Left lobe of liver (tissue), 2 donors: ENCODE results near the gene PRKCB. TPM values are rescaled to one million over a fixed set of nuclear protein-coding genes. Genes with fewer than 3 reads are reported as not detected.

Source experiments
- ATAC-seq: fragments of 200-7000 bp; cut with Tn5 transposase; one replicate; pipeline ENCODE4 v1.9.1; 2020; ENCODE audit warnings: mild to moderate bottlenecking, moderate library complexity
- DNase-seq: peaks from one replicate; pipeline ENCODE4 v3.0.0-alpha.2; 2020; ENCODE audit warnings: low spot score
- total RNA-seq: library from RNA; stranded (reverse); gene quantifications from one replicate; pipeline ENCODE4 v1.2.1, GENCODE V29; 2021
- donor health status: DM: no; HTN: no; CAD: no; lungs with moderate emphysema.
- donor health status: DM: no; HTN: yes; CAD: no.

The PRKCB gene
- total RNA-seq, 1 donor from 2014 or later, result 3.3 TPM

- ATAC-seq (no peak), DNase-seq (no peak)
Measured at GRCh38 chr16:23934610-23935236, 98.9 kb downstream of the PRKCB start.

GRCh38 chr16:23940111-23940510, 104.3 kb downstream of the PRKCB start:
- ATAC-seq, result no peak
- DNase-seq, result no peak

GRCh38 chr16:23941025-23941424, 105.2 kb downstream of the PRKCB start:
- no peak for DNase-seq
- no peak for ATAC-seq

- no peak for DNase-seq
Measured at GRCh38 chr16:23941963-23942564, 106.3 kb downstream of the PRKCB start.

GRCh38 chr16:23943604-23944003, 107.8 kb downstream of the PRKCB start:
- ATAC-seq, result no peak

More at GRCh38 chr16:23941963-23942564, 106.3 kb downstream of the PRKCB start:
- no peak for ATAC-seq

GRCh38 chr16:23944381-23944780, 108.6 kb downstream of the PRKCB start:
- no peak for DNase-seq
- ATAC-seq, result no peak

More at GRCh38 chr16:23943604-23944003, 107.8 kb downstream of the PRKCB start:
- DNase-seq, result no peak

GRCh38 chr16:23945243-23945642, 109.5 kb downstream of the PRKCB start:
- no peak for DNase-seq
- no peak for ATAC-seq

- DNase-seq (no peak), ATAC-seq (no peak)
Measured at GRCh38 chr16:23947838-23948237, 112.1 kb downstream of the PRKCB start.

GRCh38 chr16:23948949-23949411, 113.2 kb downstream of the PRKCB start:
- no peak for ATAC-seq
- DNase-seq, result no peak

GRCh38 chr16:23949630-23950290, 114.0 kb downstream of the PRKCB start:
- ATAC-seq (peak; percentile 25), DNase-seq (no peak)

GRCh38 chr16:23950291-23950894, 114.6 kb downstream of the PRKCB start:
- no peak for ATAC-seq
- no peak for DNase-seq

- ATAC-seq (no peak), DNase-seq (no peak)
Measured at GRCh38 chr16:23950898-23951297, 115.1 kb downstream of the PRKCB start.

- ATAC-seq, result peak; percentile 37
- no peak for DNase-seq
Measured at GRCh38 chr16:23952128-23952970, 116.6 kb downstream of the PRKCB start.

GRCh38 chr16:23952971-23953300, 117.2 kb downstream of the PRKCB start:
- ATAC-seq, result no peak
- no peak for DNase-seq

- DNase-seq, result no peak
- ATAC-seq, result no peak
Measured at GRCh38 chr16:23953476-23953875, 117.7 kb downstream of the PRKCB start.

- DNase-seq (no peak), ATAC-seq (no peak)
Measured at GRCh38 chr16:23955088-23955487, 119.3 kb downstream of the PRKCB start.

GRCh38 chr16:23957287-23957686, 121.5 kb downstream of the PRKCB start:
- ATAC-seq (no peak), DNase-seq (no peak)

GRCh38 chr16:23959072-23959751, 123.4 kb downstream of the PRKCB start:
- ATAC-seq (peak; percentile 21), DNase-seq (no peak)

- DNase-seq (no peak), ATAC-seq (no peak)
Measured at GRCh38 chr16:23959752-23960072, 123.9 kb downstream of the PRKCB start.

- DNase-seq (no peak), ATAC-seq (no peak)
Measured at GRCh38 chr16:23960081-23960885, 124.5 kb downstream of the PRKCB start.
